HepG2 (cell line): ENCODE measurements around the gene MAVS. TPM values are rescaled to one million over a fixed set of nuclear protein-coding genes. Genes with fewer than 3 reads are reported as not detected.

Source experiments
- BRF2 ChIP-seq: sonication (generic); formaldehyde crosslinking; IDR thresholded peaks from 2 replicates; pipeline ENCODE4 v1.8.1; 2022; ENCODE audit warnings: mild to moderate bottlenecking, missing genetic modification reagents
- CCDC6 ChIP-seq: sonication (generic); formaldehyde crosslinking; IDR thresholded peaks from 2 replicates; pipeline ENCODE4 v1.8.1; 2022; ENCODE audit warnings: mild to moderate bottlenecking, missing genetic modification reagents, moderate library complexity
- GABPA ChIP-seq, 2 experiments: IDR thresholded peaks; 2 replicates each; pipeline ENCODE4 v1.6.1; 2011 to 2016; ENCODE audit warnings: low read depth in 2 of 2, low read length in 1 of 2, missing biosample characterization in 1 of 2, missing genetic modification characterization in 1 of 2
- HBP1 ChIP-seq: IDR thresholded peaks from 2 replicates; pipeline ENCODE4 v1.6.1; 2016; ENCODE audit warnings: low read depth, control low read depth
- NCOA1 ChIP-seq: sonication (generic); formaldehyde crosslinking; IDR thresholded peaks from 2 replicates; pipeline ENCODE4 v1.9.0; 2021; ENCODE audit warnings: missing genetic modification reagents
- NFIC ChIP-seq: IDR thresholded peaks from 2 replicates; pipeline ENCODE4 v1.6.1; 2012; ENCODE audit warnings: mild to moderate bottlenecking, low read length, inconsistent platforms
- NPAS2 ChIP-seq: sonication (generic); formaldehyde crosslinking; IDR thresholded peaks from 2 replicates; pipeline ENCODE4 v1.8.0; 2022; ENCODE audit warnings: mild to moderate bottlenecking, missing genetic modification reagents, borderline replicate concordance
- PATZ1 ChIP-seq: sonication (generic); formaldehyde crosslinking; IDR thresholded peaks from 2 replicates; pipeline ENCODE4 v1.4.0; 2020; ENCODE audit warnings: missing genetic modification reagents
- PRDM10 ChIP-seq: sonication (generic); formaldehyde crosslinking; IDR thresholded peaks from 2 replicates; pipeline ENCODE4 v1.4.0; 2020; ENCODE audit warnings: low read depth, missing genetic modification reagents
- THAP11 ChIP-seq: IDR thresholded peaks from 2 replicates; pipeline ENCODE4 v1.6.1; 2016; ENCODE audit warnings: missing biosample characterization, missing genetic modification reagents
- USF2 ChIP-seq, 2 experiments: sonication (generic) in 1 of 2; formaldehyde crosslinking in 1 of 2; IDR thresholded peaks; 2 replicates each; pipeline versions ENCODE4 v1.5.1 to v1.6.1; 2011 to 2020; ENCODE audit warnings: borderline replicate concordance in 1 of 2, low read depth in 1 of 2, low read length in 1 of 2, mild to moderate bottlenecking in 1 of 2, missing genetic modification reagents in 1 of 2, moderate library complexity in 1 of 2
- ZNF713 ChIP-seq: sonication (generic); formaldehyde crosslinking; IDR thresholded peaks from 2 replicates; pipeline ENCODE4 v1.4.0; 2020; ENCODE audit warnings: mild to moderate bottlenecking, missing genetic modification reagents
- ZNF740 ChIP-seq: sonication (generic); formaldehyde crosslinking; IDR thresholded peaks from 2 replicates; pipeline ENCODE4 v1.4.0; 2020; ENCODE audit warnings: missing genetic modification reagents
- polyA plus RNA-seq, 8 experiments: library from polyadenylated mRNA; depleted of rRNA in 3 of 8; stranded (reverse) in 7 of 8; unstranded in 1 of 8; fragments of >200 nt; fragmentation: Illumina TruSeq in 4 of 8; extraction: Trizol in 4 of 8; gene quantifications; 2 replicates each; pipeline versions ENCODE4 v1.2.1 to v1.2.3, GENCODE V29; 2011 to 2016; ENCODE audit warnings: low read depth in 4 of 8, missing spikeins in 1 of 8, mixed read lengths in 1 of 8; ENCODE audit not compliant: insufficient read depth in 1 of 8
- total RNA-seq, 5 experiments: library from RNA; depleted of rRNA; stranded (reverse); fragments of >200 nt; fragmentation: Illumina TruSeq; extraction: Trizol; gene quantifications; 2 replicates each; pipeline ENCODE4 v1.2.3, GENCODE V29; 2016; ENCODE audit warnings: low read depth in 1 of 5

MAVS gene
- total and polyA plus RNA-seq, 2 of the 13 experiments (the other 11 are each of a cell fraction or from before 2014, with no cell fraction given) = 27.3 to 36.6 TPM

GRCh38 chr20:3820048-3820900 lies 26.4 kb upstream of the MAVS start, which contains the start of gene AP5S1 (continued):
- peak; percentile 60 for TF ChIP-seq PATZ1 (CRISPR knock-in tag)
- TF ChIP-seq NFIC = no peak
- TF ChIP-seq THAP11 (CRISPR knock-in tag) = peak; percentile 99
- TF ChIP-seq BRF2 = peak; percentile 93; the same call in 1 of the 2 replicates
- TF ChIP-seq USF2 (IDR thresholded peaks at IDR 0.05; ENCODE audit: low read depth, low read length) = no peak
- TF ChIP-seq USF2 (CRISPR knock-in tag; IDR thresholded peaks at IDR 0.05; ENCODE audit: borderline replicate concordance) = peak; percentile 5; the same call in 1 of the 2 replicates
- no peak for TF ChIP-seq GABPA (IDR thresholded peaks at IDR 0.05; ENCODE audit: low read depth, low read length)
- TF ChIP-seq GABPA (CRISPR knock-in tag; IDR thresholded peaks at IDR 0.05; ENCODE audit: low read depth) = peak; percentile 84
- peak; percentile 96 for TF ChIP-seq CCDC6 (CRISPR knock-in tag)
- TF ChIP-seq ZNF713 (CRISPR knock-in tag) = peak; percentile 100
- peak; percentile 87 for TF ChIP-seq ZNF740 (CRISPR knock-in tag)
- no peak for TF ChIP-seq NPAS2 (CRISPR knock-in tag)
- peak; percentile 94 for TF ChIP-seq PRDM10 (CRISPR knock-in tag)
- TF ChIP-seq NCOA1 (CRISPR knock-in tag) = peak; percentile 93
- TF ChIP-seq HBP1 (CRISPR knock-in tag) = peak; percentile 30; the same call in 1 of the 2 replicates
